Mesenchymal stem cell (in vitro differentiated cells and primary cell): ENCODE measurements around the gene KITLG.
"Not testable (repeated sequence)": the region's sequence is repeated elsewhere in the genome, so short reads cannot be mapped to it uniquely, and the experiment has no call there.

Experiments
- DNase-seq: peaks from one replicate; pipeline ENCODE4 v3.0.0-alpha.2; 2013
- H2AFZ ChIP-seq: one replicate; pipeline ENCODE4 v1.6.1; 2013; ENCODE audit warnings: low read depth, mild to moderate bottlenecking, control low read depth, inconsistent platforms, low read length, moderate library complexity
- H2AK5ac ChIP-seq: 2 replicates; pipeline ENCODE4 v1.6.1; 2013; ENCODE audit warnings: low read length, moderate library complexity, mild to moderate bottlenecking, inconsistent platforms; ENCODE audit not compliant: severe bottlenecking
- H2BK120ac ChIP-seq: one replicate; pipeline ENCODE4 v1.6.1; 2013; ENCODE audit warnings: low read depth, mild to moderate bottlenecking, inconsistent platforms, low read length, moderate library complexity
- H2BK12ac ChIP-seq, 2 experiments: one replicate each; pipeline ENCODE4 v1.6.1; 2013; ENCODE audit warnings: inconsistent platforms in 2 of 2, low read length in 2 of 2, mild to moderate bottlenecking in 2 of 2, moderate library complexity in 2 of 2, control low read depth in 1 of 2
- H2BK15ac ChIP-seq: one replicate; pipeline ENCODE4 v1.6.1; 2013; ENCODE audit warnings: mild to moderate bottlenecking, low read depth, inconsistent platforms; ENCODE audit not compliant: poor library complexity, severe bottlenecking
- H2BK5ac ChIP-seq: 2 replicates; pipeline ENCODE4 v1.6.1; 2013; ENCODE audit warnings: low read depth, mild to moderate bottlenecking, low read length, control low read depth, inconsistent platforms; ENCODE audit not compliant: poor library complexity, severe bottlenecking
- H3K14ac ChIP-seq, 2 experiments: one replicate each; pipeline ENCODE4 v1.6.1; 2013; ENCODE audit warnings: inconsistent platforms in 2 of 2, low read length in 2 of 2, control low read depth in 1 of 2, mild to moderate bottlenecking in 1 of 2, moderate library complexity in 1 of 2
- H3K18ac ChIP-seq, 2 experiments: one replicate each; pipeline ENCODE4 v1.6.1; 2013; ENCODE audit warnings: inconsistent platforms in 2 of 2, low read length in 2 of 2, control low read depth in 1 of 2, low read depth in 1 of 2, mild to moderate bottlenecking in 1 of 2
- H3K23ac ChIP-seq, 2 experiments: one replicate each; pipeline ENCODE4 v1.6.1; 2013; ENCODE audit warnings: inconsistent platforms in 2 of 2, low read length in 2 of 2, mild to moderate bottlenecking in 2 of 2, moderate library complexity in 2 of 2, control low read depth in 1 of 2
- H3K27ac ChIP-seq: 2 replicates; pipeline ENCODE4 v1.5.1; 2013; ENCODE audit warnings: mild to moderate bottlenecking, moderate library complexity, low read length, control low read depth, inconsistent platforms; ENCODE audit not compliant: poor library complexity, severe bottlenecking
- H3K27me3 ChIP-seq, 2 experiments: 2 replicates each; pipeline versions ENCODE4 v1.6.1 to v1.7.0; 2013; ENCODE audit warnings: low read length in 2 of 2, mild to moderate bottlenecking in 2 of 2, moderate library complexity in 2 of 2, control low read depth in 1 of 2, inconsistent platforms in 1 of 2; ENCODE audit not compliant: control insufficient read depth in 1 of 2, insufficient read depth in 1 of 2
- H3K36me3 ChIP-seq, 2 experiments: 2 replicates each; pipeline versions ENCODE4 v1.6.1 to v1.7.0; 2013; ENCODE audit warnings: low read length in 2 of 2, control low read depth in 1 of 2, inconsistent platforms in 1 of 2, low read depth in 1 of 2, mild to moderate bottlenecking in 1 of 2; ENCODE audit not compliant: insufficient read depth in 2 of 2, control insufficient read depth in 1 of 2
- H3K4ac ChIP-seq, 2 experiments: one replicate each; pipeline ENCODE4 v1.6.1; 2013; ENCODE audit warnings: inconsistent platforms in 2 of 2, low read length in 2 of 2, mild to moderate bottlenecking in 2 of 2, moderate library complexity in 2 of 2, control low read depth in 1 of 2, low read depth in 1 of 2
- H3K4me1 ChIP-seq: 2 replicates; pipeline ENCODE4 v1.6.1; 2013; ENCODE audit warnings: low read depth, low read length, control low read depth; ENCODE audit not compliant: control insufficient read depth, insufficient read depth
- H3K4me2 ChIP-seq: 2 replicates; pipeline ENCODE4 v1.6.1; 2013; ENCODE audit warnings: low read length, mild to moderate bottlenecking, inconsistent platforms; ENCODE audit not compliant: poor library complexity, severe bottlenecking
- H3K4me3 ChIP-seq, 2 experiments: 2 replicates each; pipeline versions ENCODE4 v1.5.1 to v1.7.0; 2013; ENCODE audit warnings: low read length in 2 of 2, mild to moderate bottlenecking in 2 of 2, control low read depth in 1 of 2, low read depth in 1 of 2; ENCODE audit not compliant: insufficient read depth in 1 of 2
- H3K79me1 ChIP-seq: replicated peaks from 2 replicates; pipeline ENCODE4 v1.6.1; 2013; ENCODE audit warnings: mild to moderate bottlenecking, control low read depth, low read length, inconsistent platforms; ENCODE audit not compliant: poor library complexity, severe bottlenecking
- H3K9ac ChIP-seq: 2 replicates; pipeline ENCODE4 v1.7.0; 2013; ENCODE audit warnings: mild to moderate bottlenecking, low read length, moderate library complexity
- H3K9me3 ChIP-seq: 2 replicates; pipeline ENCODE4 v1.7.0; 2013; ENCODE audit warnings: mild to moderate bottlenecking, low read length; ENCODE audit not compliant: control insufficient read depth
- H4K8ac ChIP-seq: one replicate; pipeline ENCODE4 v1.6.1; 2013; ENCODE audit warnings: inconsistent platforms, mild to moderate bottlenecking, low read length, moderate library complexity
- H4K91ac ChIP-seq: one replicate; pipeline ENCODE4 v1.6.1; 2013; ENCODE audit warnings: mild to moderate bottlenecking, low read length, inconsistent platforms
- WGBS: methylation state at CpG from one replicate; pipeline ENCODE4 v1.1.7; 2013; ENCODE audit warnings: mixed read lengths; 5-methylcytosine and 5-hydroxymethylcytosine counted together

The KITLG gene

GRCh38 chr12:88510843-88511242 is 69.4 kb downstream of the KITLG start:
- Histone ChIP-seq H3K4me3 (no peak overlapping the region), H3K4me1 (no peaks in the 10 kb centered on the region), H3K23ac (no peak overlapping the region), H2BK15ac (no peak overlapping the region), H2BK120ac (no peak overlapping the region), H2AK5ac (no peak overlapping the region), H3K9ac (no peak overlapping the region), H3K36me3 (peaks cover 0 to 34% of the 10 kb centered on the region in 2 experiments), H2BK5ac (no peak overlapping the region), H3K79me1 (peaks cover 2% of the 10 kb centered on the region), H3K18ac (no peak overlapping the region), H2BK12ac (no peak overlapping the region), H3K4ac (no peak overlapping the region), H4K8ac (no peak overlapping the region), H3K27ac (no peak overlapping the region), H2AFZ (no peak overlapping the region), H4K91ac (no peak overlapping the region), H3K14ac (no peak overlapping the region), H3K27me3 (no peaks in the 10 kb centered on the region), H3K4me2 (no peak overlapping the region), H3K9me3 (no peaks in the 10 kb centered on the region)
- no peak for DNase-seq
- 100% methylated on average over 1 of the region's 3 CpGs for WGBS

GRCh38 chr12:88509851-88510250 is 70.4 kb downstream of the KITLG start:
- Histone ChIP-seq H3K18ac (no peak overlapping the region), H3K23ac (no peak overlapping the region), H2AK5ac (no peak overlapping the region), H3K79me1 (peaks cover 2% of the 10 kb centered on the region), H3K27me3 (no peaks in the 10 kb centered on the region), H2BK5ac (no peak overlapping the region), H3K4me3 (no peak overlapping the region), H2AFZ (no peak overlapping the region), H2BK120ac (no peak overlapping the region), H3K9ac (no peak overlapping the region), H3K4me1 (no peaks in the 10 kb centered on the region), H2BK12ac (no peak overlapping the region), H3K36me3 (peaks cover 0 to 34% of the 10 kb centered on the region in 2 experiments), H3K4me2 (no peak overlapping the region), H4K8ac (no peak overlapping the region), H3K27ac (no peak overlapping the region), H3K14ac (no peak overlapping the region), H2BK15ac (no peak overlapping the region), H4K91ac (no peak overlapping the region), H3K4ac (no peak overlapping the region), H3K9me3 (no peaks in the 10 kb centered on the region)
- 100% methylated on average over 1 of the region's 2 CpGs for whole genome bisulfite sequencing
- no peak for DNase-seq

- Histone ChIP-seq H3K9me3 (no peaks in the 10 kb centered on the region), H3K4me2 (no peak overlapping the region), H2BK120ac (no peak overlapping the region), H2AFZ (no peak overlapping the region), H2BK5ac (no peak overlapping the region), H3K4ac (no peak overlapping the region), H4K91ac (no peak overlapping the region), H3K4me1 (no peaks in the 10 kb centered on the region), H2AK5ac (no peak overlapping the region), H3K9ac (no peak overlapping the region), H2BK15ac (no peak overlapping the region), H3K27ac (no peak overlapping the region), H3K27me3 (no peaks in the 10 kb centered on the region), H3K14ac (no peak overlapping the region), H4K8ac (no peak overlapping the region), H3K18ac (no peak overlapping the region), H3K4me3 (no peak overlapping the region), H3K79me1 (peaks cover 2% of the 10 kb centered on the region), H3K36me3 (peaks cover 0 to 32% of the 10 kb centered on the region in 2 experiments), H2BK12ac (no peak overlapping the region), H3K23ac (no peak overlapping the region)
- no peak for DNase-seq
- WGBS, result 99% methylated on average over 5 of the region's 5 CpGs
Observed at GRCh38 chr12:88509347-88509746, 70.9 kb downstream of the KITLG start.

GRCh38 chr12:88507851-88508250 is 72.4 kb downstream of the KITLG start:
- not testable (repeated sequence) for H4K91ac ChIP-seq, H3K18ac ChIP-seq, H2AK5ac ChIP-seq, H3K9me3 ChIP-seq, H3K79me1 ChIP-seq, H3K14ac ChIP-seq, H3K27me3 ChIP-seq, H2BK5ac ChIP-seq, H2AFZ ChIP-seq, H3K23ac ChIP-seq, H2BK12ac ChIP-seq, H2BK120ac ChIP-seq, H3K27ac ChIP-seq, H3K4ac ChIP-seq, H3K4me1 ChIP-seq, H3K9ac ChIP-seq, H3K4me2 ChIP-seq, DNase-seq, H2BK15ac ChIP-seq, H4K8ac ChIP-seq, H3K4me3 ChIP-seq
- WGBS, result over 99% methylated on average over 11 of the region's 12 CpGs
- H3K36me3 ChIP-seq, result peaks cover 0 to 39% of the 10 kb centered on the region in 2 experiments
